Kidney (tissue), 14 donors: ENCODE data around the gene NHLH1. TPM values are rescaled to one million over a fixed set of nuclear protein-coding genes. Genes with fewer than 3 reads are reported as not detected.

Experiments
- DNase-seq, 5 donors: peaks; one replicate each; pipeline ENCODE4 v3.0.0-alpha.2; 2013 to 2020
- FAIRE-seq: peaks from 2 replicates; lab custom pipeline; 2012; peaks lifted over from hg19 to GRCh38; lab: Jason Lieb, UNC
- H3K27ac ChIP-seq, 2 donors: one replicate each; pipeline ENCODE4 v1.7.0; 2013; ENCODE audit warnings: low read depth in 2 of 2, low read length in 2 of 2, inconsistent platforms in 1 of 2
- H3K27me3 ChIP-seq: one replicate; pipeline ENCODE4 v1.7.1; 2013; ENCODE audit warnings: low read length, inconsistent platforms; ENCODE audit not compliant: control insufficient read depth, insufficient read depth
- H3K36me3 ChIP-seq, 3 donors: one replicate each; pipeline versions ENCODE4 v1.7.0 to v1.7.1; 2013; ENCODE audit warnings: low read length in 3 of 3, control low read depth in 1 of 3, inconsistent platforms in 1 of 3; ENCODE audit not compliant: insufficient read depth in 3 of 3, control insufficient read depth in 2 of 3
- H3K4me1 ChIP-seq, 3 donors: one replicate each; pipeline versions ENCODE4 v1.7.0 to v1.7.1; 2013; ENCODE audit warnings: low read length in 3 of 3, inconsistent platforms in 1 of 3, low read depth in 1 of 3; ENCODE audit not compliant: control insufficient read depth in 2 of 3, insufficient read depth in 2 of 3
- H3K4me3 ChIP-seq, 3 donors: one replicate each; pipeline versions ENCODE4 v1.7.0 to v1.8.1; 2013; ENCODE audit warnings: low read length in 3 of 3, control low read depth in 1 of 3, inconsistent platforms in 1 of 3
- H3K9ac ChIP-seq, 3 donors: one replicate each; pipeline versions ENCODE4 v1.7.0 to v1.7.1; 2013; ENCODE audit warnings: low read length in 3 of 3, control low read depth in 1 of 3, inconsistent platforms in 1 of 3
- H3K9me3 ChIP-seq, 3 donors: one replicate each; pipeline versions ENCODE4 v1.7.0 to v1.7.1; 2013; ENCODE audit warnings: low read length in 3 of 3, control low read depth in 1 of 3, inconsistent platforms in 1 of 3; ENCODE audit not compliant: control insufficient read depth in 2 of 3, insufficient read depth in 1 of 3
- CTCF ChIP-seq: IDR thresholded peaks from 3 replicates; pipeline ENCODE4 v1.5.1; 2012; ENCODE audit warnings: mild to moderate bottlenecking, moderate library complexity, borderline replicate concordance; ENCODE audit not compliant: insufficient read depth; ENCODE audit errors: extremely low read depth
- intact Hi-C: fragments of 100-400 bp; cut with DNase I; formaldehyde crosslinking; loops from one replicate; pipeline ENCODE4 v1.11.1; 2022
- polyA plus RNA-seq: library from polyadenylated mRNA; stranded (reverse); fragments of 350-450 nt; fragmentation: Illumina TruSeq; extraction: RNeasy Lipid Tissue Mini Kit (QIAGEN cat#74804); gene quantifications from one replicate; pipeline ENCODE4 v1.2.3, GENCODE V29; 2014; ENCODE audit warnings: low read depth, low replicate concordance; ENCODE audit not compliant: insufficient read depth
- total RNA-seq: library from RNA; stranded (reverse); fragmentation: NEBNext Ultra II Directional; extraction: Animal tissue kit (Norgen Biotek cat#: 25700); gene quantifications from one replicate; pipeline ENCODE4 v1.2.1, GENCODE V29; 2021
- donor health status: control.
- donor health status: control.
- donor health status: control.
- donor health status: control.
- donor health status: control.
- donor health status: DM: yes; HTN: yes; CAD: no.
- donor health status: Normal renal cell carcinoma (clear cell type).

Gene NHLH1
- total and polyA plus RNA-seq, 2 donors from 2014 or later, result 0.09 TPM; not detected in 1

GRCh38 chr1:160397651-160398050 is 30.8 kb downstream of the NHLH1 start:
- H3K36me3 ChIP-seq, result no peaks in the 10 kb centered on the region
- DNase-seq, result no peak
- no peak for FAIRE-seq
- no peak for TF ChIP-seq CTCF
- H3K27ac ChIP-seq, result no peak overlapping the region
- H3K9me3 ChIP-seq, result no peaks in the 10 kb centered on the region
- H3K27me3 ChIP-seq, result no peaks in the 10 kb centered on the region
- intact Hi-C loops, result no loop called here
- H3K4me3 ChIP-seq, result no peak overlapping the region
- no peak overlapping the region for H3K9ac ChIP-seq
- peaks cover 0 to 10% (median 7%) of the 10 kb centered on the region in 3 donors for H3K4me1 ChIP-seq

GRCh38 chr1:160398823-160399222 is 32.0 kb downstream of the NHLH1 start:
- no peak for TF ChIP-seq CTCF
- Histone ChIP-seq H3K9ac (no peak overlapping the region), H3K4me1 (peaks cover 2 to 11% (median 7%) of the 10 kb centered on the region in 3 donors), H3K9me3 (no peaks in the 10 kb centered on the region), H3K36me3 (no peaks in the 10 kb centered on the region), H3K27ac (no peak overlapping the region), H3K4me3 (no peak overlapping the region), H3K27me3 (no peaks in the 10 kb centered on the region)
- FAIRE-seq (no peak), DNase-seq (no peak)
- intact Hi-C loops, result no loop called here

- Histone ChIP-seq H3K27me3 (no peaks in the 10 kb centered on the region), H3K9me3 (no peaks in the 10 kb centered on the region), H3K4me1 (peaks cover 4 to 14% (median 7%) of the 10 kb centered on the region in 3 donors), H3K27ac (no peak overlapping the region), H3K4me3 (peak overlapping the region; percentile 55 to 69 (median 56)), H3K36me3 (no peaks in the 10 kb centered on the region), H3K9ac (peak overlapping the region in 2 of 3 donors; percentile 29 to 84)
- no peak for TF ChIP-seq CTCF
- DNase-seq, result peak in 1 of 5 donors; percentile 71
- intact Hi-C loops, result no loop called here
- no peak for FAIRE-seq
These were observed 32.8 kb downstream of the NHLH1 start for GRCh38 chr1:160399544-160400222.
